SK-N-MC (cell line): ENCODE results near the gene ATF7IP2.
"Not testable (repeated sequence)": the region's sequence is repeated elsewhere in the genome, so short reads cannot be mapped to it uniquely, and the experiment has no call there.

Experiments
- EZH2 ChIP-seq: fragments of 200-600 bp; sonication (generic); IDR thresholded peaks from one replicate; pipeline ENCODE4 v1.6.1; 2017; ENCODE audit warnings: antibody characterized with exemption
- POLR2AphosphoS5 ChIP-seq: IDR thresholded peaks from 2 replicates; pipeline ENCODE4 v1.6.1; 2012; ENCODE audit warnings: mild to moderate bottlenecking, low read depth, low read length, borderline replicate concordance

- not testable (repeated sequence) for TF ChIP-seq EZH2, POLR2AphosphoS5
Measured at GRCh38 chr16:10505286-10505685, 119.4 kb downstream of the ATF7IP2 start.
